Cardiac septum (tissue), 1 donor: Measurements from ENCODE around the gene HVCN1. TPM values are rescaled to one million over a fixed set of nuclear protein-coding genes. Genes with fewer than 3 reads are reported as not detected.
"Not testable (repeated sequence)": the region's sequence is repeated elsewhere in the genome, so short reads cannot be mapped to it uniquely, and the experiment has no call there.

ENCODE experiments used
- DNase-seq: peaks from one replicate; pipeline ENCODE4 v3.0.0-alpha.2; 2020; ENCODE audit warnings: low spot score
- intact Hi-C: fragments of 100-400 bp; cut with DNase I; formaldehyde crosslinking; loops from one replicate; pipeline ENCODE4 v1.14.0; 2022
- long read RNA-seq: library from polyadenylated mRNA; unstranded; transcript quantifications from one replicate; pipeline ENCODE4 v2.0.0, GENCODE V29; 2021
- total RNA-seq: library from RNA; stranded (reverse); fragmentation: NEBNext Ultra II Directional; extraction: Animal tissue kit (Norgen Biotek cat#: 25700); gene quantifications from one replicate; pipeline ENCODE4 v1.2.1, GENCODE V29; 2021
- donor health status: DM: no; HTN: no; CAD: no.

The HVCN1 gene
- total RNA-seq: 3.5 TPM
- long read RNA-seq, partial matches to known transcripts: 0 of 6 reads
- long read RNA-seq, other reads (novel, unspliced or antisense): 6 of 6 reads

DNA sequence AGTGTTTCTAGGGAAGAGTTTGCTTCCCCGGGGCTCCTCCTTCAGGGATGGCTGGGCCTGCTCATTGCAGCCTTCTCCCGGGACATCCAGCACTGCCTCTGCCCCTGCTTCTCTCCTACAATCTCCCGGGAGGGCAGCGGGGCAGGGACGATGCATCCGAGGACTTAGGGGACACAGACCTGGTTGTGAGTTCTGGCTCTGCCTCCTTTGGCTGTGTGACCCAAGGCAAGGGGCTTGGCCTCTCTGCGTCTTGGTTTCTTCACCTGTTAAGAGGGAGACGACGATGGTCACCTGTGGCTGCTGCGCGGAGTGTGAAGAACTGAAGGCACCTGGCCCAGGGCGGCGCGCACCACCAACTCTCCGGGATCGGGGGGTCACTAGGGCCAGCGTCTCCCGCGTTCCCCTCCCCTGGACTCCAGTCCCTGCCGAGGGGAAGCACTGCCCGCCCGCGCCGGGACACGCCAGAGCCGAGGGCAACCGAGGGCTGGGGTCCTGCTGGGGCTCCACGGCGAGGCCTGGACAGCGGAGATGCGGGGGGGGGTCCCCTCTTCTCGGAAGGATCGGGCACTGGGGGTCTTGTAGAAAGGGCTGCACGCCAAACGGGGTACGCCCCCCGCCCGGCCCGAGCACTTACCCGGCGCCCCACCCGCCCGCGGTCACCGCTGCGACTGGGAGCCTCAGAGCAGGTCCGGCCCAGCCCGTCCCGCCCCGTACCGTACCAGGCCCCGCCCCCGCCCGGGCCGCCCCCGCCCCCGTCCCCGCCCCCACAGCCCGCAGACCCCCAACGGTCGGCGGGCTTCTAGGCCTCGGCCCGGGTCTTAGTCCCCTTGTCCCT, at the start of gene HVCN1:
Gene HVCN1, minus strand, starts transcription at position 670 of the 835 bp plus-strand sequence. CDS start 5,870 bp downstream, outside the sequence.
- intact Hi-C loops: no loop called here
- no peak for DNase-seq

DNA sequence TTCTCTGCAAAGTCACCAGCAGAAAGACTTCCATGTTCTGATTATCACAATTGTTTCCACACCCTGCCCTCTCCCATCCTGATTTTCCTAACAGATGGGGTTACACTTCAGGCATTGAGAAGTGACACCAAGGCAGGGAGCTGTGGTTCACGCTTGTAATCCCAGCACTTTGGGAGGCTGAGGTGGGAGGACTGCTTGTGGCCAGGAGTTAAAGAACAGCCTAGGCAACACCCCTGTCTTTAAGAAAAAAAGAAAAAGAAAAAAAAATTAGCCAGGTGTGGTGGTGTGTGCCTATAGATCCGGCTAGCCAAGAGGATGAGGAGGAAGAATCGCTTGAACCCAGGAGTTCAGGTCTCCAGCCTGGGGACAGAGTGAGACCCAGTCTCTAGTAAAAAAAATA, 48.6 kb upstream of the HVCN1 start:
- DNase-seq: no peak
- intact Hi-C loops: no loop called here

DNA sequence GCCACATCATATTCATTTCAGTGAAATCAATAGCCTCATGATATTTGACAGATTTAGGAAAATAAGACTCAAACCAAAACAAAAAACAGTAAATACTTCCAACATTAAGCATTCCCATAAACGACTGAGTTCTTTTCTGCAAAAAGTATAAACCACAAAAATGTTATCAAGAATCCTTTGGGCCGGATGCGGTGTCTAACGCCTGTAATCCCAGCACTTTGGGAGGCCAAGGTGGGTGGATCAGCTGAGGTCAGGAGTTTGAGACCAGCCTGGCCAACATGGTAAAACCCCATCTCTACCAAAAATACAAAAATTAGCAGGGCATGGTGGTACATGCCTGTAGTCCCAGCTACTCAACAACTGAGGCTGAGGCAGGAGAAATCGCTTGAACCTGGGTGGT, 48.1 kb upstream of the HVCN1 start:
- intact Hi-C loops, DNase-seq: not testable (repeated sequence)

GRCh38 chr12:110733900-110734299, 45.0 kb upstream of the HVCN1 start:
- no peak for DNase-seq

DNA sequence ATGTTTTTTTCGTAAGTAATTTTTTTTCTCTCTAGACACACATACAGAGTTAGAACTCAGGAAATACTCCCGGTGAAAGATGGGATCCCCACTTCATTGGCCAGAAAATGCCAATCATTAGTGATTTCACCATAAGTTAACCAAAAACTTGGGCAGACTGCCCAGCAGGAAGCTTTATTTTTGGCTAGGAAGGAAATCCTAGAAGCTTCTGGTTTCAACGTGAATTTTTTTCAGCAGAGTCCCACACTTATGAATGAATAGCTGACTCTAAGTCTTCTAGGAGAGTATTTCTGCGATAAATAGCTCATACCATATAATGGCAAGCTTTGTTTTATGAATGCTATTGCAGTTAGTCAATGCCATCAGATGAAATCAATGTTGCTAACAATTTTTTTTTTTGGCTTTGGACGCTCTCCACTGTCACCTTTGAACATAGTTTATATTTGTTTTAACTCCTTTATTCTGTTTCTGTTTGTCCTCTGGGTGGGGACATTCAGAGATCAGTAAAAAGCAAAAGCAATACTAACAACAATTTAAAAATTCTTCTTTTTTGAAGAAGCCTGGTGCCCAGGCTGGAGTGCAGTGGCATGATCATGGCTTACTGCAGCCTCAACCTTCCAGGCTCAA, 44.3 kb upstream of the HVCN1 start:
- intact Hi-C loops: no loop called here
- DNase-seq: no peak

More at GRCh38 chr12:110733900-110734299, 45.0 kb upstream of the HVCN1 start:
- intact Hi-C loops: no loop called here

- intact Hi-C loops: no loop called here
These were observed 43.7 kb upstream of the HVCN1 start for GRCh38 chr12:110732572-110732971.

GRCh38 chr12:110731479-110731878, 42.6 kb upstream of the HVCN1 start:
- intact Hi-C loops: no loop called here

More at GRCh38 chr12:110732572-110732971, 43.7 kb upstream of the HVCN1 start:
- no peak for DNase-seq

GRCh38 chr12:110728628-110729027, 39.7 kb upstream of the HVCN1 start:
- intact Hi-C loops: no loop called here
- no peak for DNase-seq

More at GRCh38 chr12:110731479-110731878, 42.6 kb upstream of the HVCN1 start:
- no peak for DNase-seq

- intact Hi-C loops: no loop called here
These were observed 37.9 kb upstream of the HVCN1 start for GRCh38 chr12:110726708-110727369.

DNA sequence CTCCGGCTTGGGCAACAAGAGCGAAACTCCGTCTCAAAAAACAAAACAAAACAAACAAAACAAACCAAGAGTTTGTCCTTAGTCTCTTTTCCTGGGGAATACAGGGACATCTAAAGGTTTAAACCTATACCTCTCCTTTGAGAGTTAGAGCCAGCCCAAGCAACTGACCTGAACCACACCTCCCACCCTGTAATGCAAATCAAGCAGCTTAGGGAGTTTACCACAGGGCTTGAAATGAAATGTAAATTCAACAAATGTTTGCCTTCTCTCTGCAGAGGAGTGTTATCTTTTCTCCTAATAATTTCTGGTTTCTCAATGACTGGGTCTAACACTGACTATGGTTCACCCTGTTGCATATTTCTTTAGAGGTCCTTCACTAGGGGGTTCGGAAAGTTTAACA, 37.1 kb upstream of the HVCN1 start:
- intact Hi-C loops: no loop called here
- no peak for DNase-seq

More at GRCh38 chr12:110726708-110727369, 37.9 kb upstream of the HVCN1 start:
- no peak for DNase-seq

DNA sequence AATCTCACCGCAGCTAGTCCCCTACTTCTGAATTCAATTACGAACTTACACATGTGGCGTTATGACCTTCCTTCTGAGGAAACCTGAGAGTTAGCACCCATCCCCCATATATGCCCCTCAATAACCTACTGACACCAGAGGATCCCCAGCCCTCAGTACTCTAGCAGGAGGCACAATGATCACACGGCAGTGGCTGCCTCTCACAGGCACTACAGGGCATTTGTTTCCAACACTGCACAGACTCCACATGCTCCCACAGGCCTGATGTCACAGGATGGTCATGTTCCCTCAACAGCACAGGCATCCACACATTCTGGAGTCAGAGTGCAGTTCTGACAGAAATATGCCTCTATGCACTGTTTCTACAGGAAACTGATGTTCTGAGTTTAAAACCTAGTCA, 36.4 kb upstream of the HVCN1 start:
- DNase-seq: no peak
- intact Hi-C loops: no loop called here

DNA sequence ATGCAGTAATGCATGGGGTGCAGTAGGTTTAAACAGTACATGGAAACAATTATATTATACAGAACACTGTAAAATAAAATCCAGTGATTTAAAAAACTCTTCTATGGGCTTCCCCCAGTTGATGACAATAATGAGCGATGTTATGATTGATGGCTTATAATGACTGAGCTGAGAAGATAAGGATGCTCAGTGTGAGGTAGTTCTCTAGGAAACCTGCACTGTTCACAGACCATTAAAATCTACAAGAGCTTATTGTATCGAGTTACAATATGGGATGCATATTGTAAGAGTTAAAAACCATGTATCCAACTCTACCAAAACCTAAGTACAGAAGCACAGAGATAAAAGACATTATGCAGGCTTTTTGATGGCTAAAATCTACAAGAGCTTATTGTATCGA, 34.0 kb upstream of the HVCN1 start:
- DNase-seq, intact Hi-C loops: not testable (repeated sequence)

- no peak for DNase-seq
- intact Hi-C loops: no loop called here
These were observed 32.7 kb upstream of the HVCN1 start for GRCh38 chr12:110721570-110721969.

- intact Hi-C loops: no loop called here
- no peak for DNase-seq
These were observed 31.6 kb upstream of the HVCN1 start for GRCh38 chr12:110720516-110720915.

GRCh38 chr12:110718222-110718908, 29.4 kb upstream of the HVCN1 start:
- no peak for DNase-seq
- intact Hi-C loops: no loop called here

- intact Hi-C loops: no loop called here
- no peak for DNase-seq
These were observed 28.1 kb upstream of the HVCN1 start for GRCh38 chr12:110717037-110717436.

- intact Hi-C loops: no loop called here
- no peak for DNase-seq
These were observed 20.0 kb upstream of the HVCN1 start for GRCh38 chr12:110708917-110709316.

DNA sequence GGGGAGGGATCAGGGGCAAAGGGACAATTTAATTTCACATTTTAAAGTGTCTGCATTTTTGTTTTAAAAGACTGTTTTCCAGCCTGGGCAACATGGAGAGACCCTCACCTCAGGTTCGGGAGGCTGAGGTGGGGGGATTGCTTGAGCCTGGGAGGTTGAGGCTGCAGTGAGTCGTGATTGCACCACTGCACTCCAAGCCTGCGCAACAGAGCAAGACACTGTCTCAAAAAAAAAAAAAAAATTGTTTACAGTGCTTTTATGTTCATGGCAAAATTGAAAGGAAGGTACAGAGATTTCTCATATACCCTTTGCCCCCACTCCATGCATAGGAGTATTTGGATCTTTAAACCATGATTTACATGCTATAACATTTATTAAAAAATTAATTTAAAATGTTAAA, 16.4 kb upstream of the HVCN1 start:
- DNase-seq: no peak
- intact Hi-C loops: no loop called here

- intact Hi-C loops: no loop called here
- DNase-seq: no peak
These were observed 15.8 kb upstream of the HVCN1 start for GRCh38 chr12:110704750-110705149.

DNA sequence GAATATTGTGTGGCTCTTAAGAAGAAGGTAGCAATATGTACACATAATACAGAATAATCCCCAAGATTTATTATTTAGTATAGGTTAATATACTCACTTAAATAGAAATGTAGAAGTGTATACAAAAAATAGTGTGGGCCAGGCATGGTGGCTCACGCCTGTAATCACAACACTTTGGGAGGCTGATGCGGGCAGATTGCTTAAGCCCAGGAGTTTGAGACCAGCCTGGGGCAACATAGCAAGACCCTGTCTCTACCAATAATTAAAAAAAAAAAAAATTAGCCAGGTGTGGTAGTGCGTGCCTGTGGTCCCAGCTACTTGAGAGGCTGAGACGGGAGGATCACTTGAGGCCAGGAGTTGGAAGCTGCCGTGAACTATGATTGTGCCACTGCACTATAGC, 15.3 kb upstream of the HVCN1 start:
- DNase-seq: no peak
- intact Hi-C loops: no loop called here
